Measurements from ENCODE around the gene PRM3. TPM values are rescaled to one million over a fixed set of nuclear protein-coding genes. Genes with fewer than 3 reads are reported as not detected.

PRM3 gene
- total RNA-seq, 1 donor from 2014 or later = not detected

DNA sequence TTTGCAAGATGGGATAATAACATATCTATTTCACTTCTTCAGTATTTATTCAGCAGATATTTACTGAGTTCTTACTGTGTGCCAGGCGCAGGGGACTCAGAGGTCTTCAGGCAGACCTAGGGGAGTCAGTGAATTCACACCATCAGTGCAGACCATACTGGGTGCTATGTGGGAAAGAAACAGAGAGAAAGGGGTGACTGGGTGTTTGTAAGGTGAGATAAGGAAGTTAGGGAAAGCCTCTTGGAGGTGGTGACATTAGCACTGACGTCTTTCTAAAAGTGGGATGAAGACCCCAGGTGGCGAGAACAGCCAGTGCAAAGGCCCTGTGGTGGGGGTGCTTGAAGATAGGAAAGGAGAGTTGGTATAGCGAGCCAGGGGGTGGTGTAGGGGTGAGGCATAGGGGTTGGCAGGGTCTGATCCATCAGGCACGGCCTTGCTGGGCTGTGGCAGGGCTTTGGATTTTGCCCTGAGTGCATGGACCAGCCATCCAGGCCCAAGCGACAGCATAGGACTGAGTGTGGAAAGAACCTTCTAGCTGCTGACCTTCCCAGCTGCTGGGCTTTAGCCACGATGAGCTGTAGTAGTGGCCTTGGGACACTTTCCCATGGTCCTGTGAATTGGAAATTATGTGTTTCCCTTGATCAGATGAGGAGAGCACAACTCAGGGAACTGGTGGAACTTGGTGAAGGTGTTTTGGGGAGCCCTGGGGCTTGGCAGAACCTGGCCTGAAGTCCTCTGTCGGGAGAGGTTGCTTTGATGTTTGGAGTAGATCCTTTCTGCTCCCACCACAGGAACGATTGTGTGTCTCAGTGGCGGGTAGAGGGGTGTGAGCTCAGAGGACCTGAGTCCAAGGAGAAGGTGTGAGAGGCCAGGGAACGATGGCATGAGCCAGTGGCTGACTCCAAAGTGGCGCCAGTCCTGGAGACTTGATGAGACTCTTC lies 13.5 kb downstream of the PRM3 start:
- peak; percentile 57 for DNase-seq (ENCODE audit: low spot score)
- no peak for ATAC-seq

DNA sequence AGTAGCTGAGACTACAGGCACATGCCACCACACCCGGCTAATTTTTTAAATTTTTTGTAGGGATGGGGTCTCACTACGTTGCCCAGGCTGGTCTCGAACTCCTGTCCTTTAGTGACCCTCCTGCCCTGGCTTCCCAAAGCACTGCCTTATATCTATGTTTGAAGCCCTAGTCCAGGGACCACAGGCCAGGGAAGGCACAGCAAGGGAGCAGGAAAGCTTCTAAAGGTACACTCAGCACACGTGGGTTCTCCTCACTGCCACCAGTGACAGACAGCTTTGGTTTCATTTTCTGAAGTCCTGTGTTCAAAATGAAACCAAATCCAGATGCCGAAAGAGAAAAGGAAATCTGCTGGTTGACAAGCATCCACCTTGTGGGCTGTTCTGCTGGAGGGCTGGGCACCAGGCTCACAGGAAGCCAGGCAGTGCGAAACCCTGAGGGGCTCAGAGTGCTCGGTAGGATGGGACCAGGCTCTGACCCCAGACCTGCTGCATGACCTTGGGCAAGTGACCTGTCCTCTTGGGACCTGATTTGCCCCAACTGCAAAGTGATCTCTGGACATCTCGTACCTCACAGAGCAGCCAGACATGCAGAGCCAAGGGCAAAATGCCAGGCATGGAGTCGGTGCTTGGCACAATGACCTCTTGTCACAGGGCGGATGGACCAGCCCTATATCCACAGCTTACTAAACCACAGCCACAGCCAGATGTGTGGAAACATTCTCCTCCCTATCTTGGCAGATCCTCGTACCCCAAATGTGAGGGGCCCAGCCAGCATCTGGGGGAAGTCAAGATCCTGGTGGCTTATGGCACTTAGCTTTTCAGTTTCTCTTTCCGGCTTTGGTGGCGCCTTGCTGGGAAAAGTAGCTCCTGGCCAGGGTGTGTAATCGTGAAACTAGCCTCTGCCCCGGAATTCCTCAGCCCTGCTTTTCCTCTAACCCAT lies 14.6 kb downstream of the PRM3 start:
- DNase-seq (ENCODE audit: low spot score) = peak; percentile 94

DNA sequence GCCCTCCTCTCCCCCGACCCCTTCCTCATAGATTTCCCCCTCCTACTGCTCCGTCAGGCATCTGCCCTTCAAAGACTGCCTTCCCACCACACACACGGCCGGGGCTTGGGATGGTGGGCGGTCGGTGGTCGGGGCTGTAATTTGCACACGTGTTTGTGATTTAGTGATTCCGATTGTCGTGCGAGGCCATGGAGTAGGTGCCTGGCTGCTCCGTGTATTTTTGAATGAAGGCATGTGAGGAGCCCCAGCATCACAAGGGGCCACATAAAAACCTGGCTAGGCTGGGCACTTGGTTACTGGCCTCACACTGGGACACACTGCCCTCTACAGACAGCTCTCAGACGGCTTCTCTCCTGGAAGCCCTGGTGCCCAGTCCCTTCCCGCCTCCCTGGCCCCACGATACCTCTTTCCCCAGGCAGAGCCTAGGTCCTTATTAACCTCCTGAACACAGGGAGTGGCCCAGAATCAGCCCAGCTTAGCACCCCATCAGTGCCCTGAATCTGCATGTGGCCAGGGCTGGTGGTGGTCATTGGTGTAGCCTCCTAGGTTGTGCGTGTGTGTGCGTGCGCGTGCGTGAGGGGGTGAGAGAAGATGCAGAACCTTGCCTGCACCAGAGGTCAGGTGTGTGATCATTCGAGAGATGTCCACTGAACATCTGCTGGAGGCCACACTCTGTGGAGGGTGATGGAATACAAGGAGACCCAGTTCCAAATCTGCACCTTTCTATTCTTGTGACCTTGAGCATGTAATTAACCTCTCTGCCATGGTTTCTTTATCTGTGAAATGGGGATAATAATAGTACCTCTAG lies 16.1 kb downstream of the PRM3 start:
- peak; percentile 75 for DNase-seq (ENCODE audit: low spot score)
- ATAC-seq = peak; percentile 52

More for the DNA sequence above, 14.6 kb downstream of the PRM3 start:
- peak; percentile 44 for ATAC-seq

DNA sequence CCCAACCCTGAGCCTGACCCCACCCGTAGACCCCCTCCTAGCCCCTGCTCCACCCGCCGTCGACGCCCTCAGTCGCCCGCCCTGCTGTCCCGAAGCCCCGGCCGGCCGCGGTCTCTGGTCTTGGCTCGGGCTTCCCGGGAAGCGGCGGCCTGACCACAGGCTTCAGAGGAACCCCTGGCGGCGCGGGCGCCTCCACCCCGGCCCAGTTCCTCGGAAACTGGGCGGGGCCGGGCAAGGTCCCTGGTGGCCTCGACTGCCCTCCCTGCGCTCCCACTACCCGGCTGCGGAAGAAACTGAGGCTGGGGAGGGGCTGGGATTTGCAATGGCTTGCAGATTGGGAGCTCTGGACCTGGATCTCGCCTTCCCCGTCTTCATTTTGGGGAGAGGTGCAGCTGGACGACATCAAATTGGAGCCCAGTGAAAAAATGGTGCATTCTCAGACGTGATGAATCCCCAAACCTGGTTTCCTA lies 16.7 kb downstream of the PRM3 start:
- peak; percentile 33 for ATAC-seq
- peak; percentile 72 for DNase-seq (ENCODE audit: low spot score)

DNA sequence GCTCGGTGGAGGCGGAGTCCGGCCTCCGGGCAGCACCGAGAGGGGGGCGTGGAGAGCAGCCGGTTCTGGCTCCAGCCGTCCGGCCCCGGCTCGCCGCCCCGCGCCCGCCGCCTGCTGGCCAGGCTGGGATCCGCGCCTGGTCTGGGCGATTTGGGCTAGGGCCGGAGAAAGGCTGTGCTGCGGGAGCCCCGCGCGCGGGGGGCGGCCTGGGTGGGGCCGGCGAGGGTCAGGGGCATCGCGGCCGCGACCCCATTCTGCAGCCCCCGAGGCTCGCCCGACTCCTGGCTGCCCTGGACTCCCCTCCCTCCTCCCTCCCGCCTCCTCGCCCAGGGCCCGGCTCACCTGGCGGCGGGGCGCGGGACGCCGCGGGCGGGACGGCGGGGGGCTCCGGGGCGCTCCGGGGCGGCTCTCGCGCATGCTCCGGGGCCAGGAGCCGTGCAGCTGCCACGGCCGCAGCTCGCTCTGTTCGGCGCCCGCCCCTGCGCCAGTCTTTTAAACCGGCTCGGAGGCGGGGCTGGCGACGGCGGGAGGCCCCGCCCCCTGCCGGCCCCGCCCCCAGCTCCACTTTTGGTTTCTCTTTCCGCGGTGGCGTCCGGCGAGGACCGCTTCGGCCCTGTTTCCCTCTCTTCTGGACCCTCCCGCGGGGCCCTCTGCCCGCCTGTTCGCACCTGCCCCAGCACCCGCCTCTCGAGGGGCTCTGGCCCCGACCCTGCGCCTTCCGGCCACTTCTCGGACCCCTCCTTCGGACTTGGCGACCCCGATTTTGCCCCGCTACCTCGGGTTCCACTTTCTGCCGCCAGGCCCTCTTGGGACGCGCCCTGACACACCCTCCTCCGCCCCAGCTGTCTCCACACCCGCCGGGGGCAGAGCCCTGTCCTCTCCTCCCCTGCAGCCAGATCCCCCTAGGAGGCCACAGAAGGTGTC lies 17.4 kb downstream of the PRM3 start, which contains the start of gene SOCS1:
Gene SOCS1 (minus strand): TSS at position 468 of the 924 bp plus-strand sequence. CDS start 726 bp downstream, outside the sequence.
- DNase-seq (ENCODE audit: low spot score) (peak; percentile 90), ATAC-seq (peak; percentile 75)

DNA sequence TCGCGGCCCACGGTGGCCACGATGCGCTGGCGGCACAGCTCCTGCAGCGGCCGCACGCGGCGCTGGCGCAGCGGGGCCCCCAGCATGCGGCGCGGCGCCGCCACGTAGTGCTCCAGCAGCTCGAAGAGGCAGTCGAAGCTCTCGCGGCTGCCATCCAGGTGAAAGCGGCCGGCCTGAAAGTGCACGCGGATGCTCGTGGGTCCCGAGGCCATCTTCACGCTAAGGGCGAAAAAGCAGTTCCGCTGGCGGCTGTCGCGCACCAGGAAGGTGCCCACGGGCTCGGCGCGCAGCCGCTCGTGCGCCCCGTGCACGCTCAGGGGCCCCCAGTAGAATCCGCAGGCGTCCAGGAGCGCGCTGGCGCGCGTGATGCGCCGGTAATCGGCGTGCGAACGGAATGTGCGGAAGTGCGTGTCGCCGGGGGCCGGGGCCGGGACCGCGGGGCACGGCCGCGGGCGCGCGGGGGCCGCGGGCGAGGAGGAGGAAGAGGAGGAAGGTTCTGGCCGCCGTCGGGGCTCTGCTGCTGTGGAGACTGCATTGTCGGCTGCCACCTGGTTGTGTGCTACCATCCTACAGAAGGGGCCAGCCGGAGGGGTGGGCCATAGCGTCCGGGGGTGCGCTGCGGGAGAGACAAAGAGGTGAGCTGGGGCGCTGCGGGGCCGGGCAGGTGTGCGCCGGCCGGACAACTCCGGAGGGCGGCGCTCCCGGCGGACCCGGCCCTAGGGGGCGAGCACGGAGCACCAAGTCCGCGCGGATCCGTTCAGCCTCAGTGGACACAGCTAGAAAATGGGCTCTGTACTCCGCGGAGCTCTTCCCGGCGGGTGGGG lies 18.3 kb downstream of the PRM3 start:
- ATAC-seq = no peak

DNA sequence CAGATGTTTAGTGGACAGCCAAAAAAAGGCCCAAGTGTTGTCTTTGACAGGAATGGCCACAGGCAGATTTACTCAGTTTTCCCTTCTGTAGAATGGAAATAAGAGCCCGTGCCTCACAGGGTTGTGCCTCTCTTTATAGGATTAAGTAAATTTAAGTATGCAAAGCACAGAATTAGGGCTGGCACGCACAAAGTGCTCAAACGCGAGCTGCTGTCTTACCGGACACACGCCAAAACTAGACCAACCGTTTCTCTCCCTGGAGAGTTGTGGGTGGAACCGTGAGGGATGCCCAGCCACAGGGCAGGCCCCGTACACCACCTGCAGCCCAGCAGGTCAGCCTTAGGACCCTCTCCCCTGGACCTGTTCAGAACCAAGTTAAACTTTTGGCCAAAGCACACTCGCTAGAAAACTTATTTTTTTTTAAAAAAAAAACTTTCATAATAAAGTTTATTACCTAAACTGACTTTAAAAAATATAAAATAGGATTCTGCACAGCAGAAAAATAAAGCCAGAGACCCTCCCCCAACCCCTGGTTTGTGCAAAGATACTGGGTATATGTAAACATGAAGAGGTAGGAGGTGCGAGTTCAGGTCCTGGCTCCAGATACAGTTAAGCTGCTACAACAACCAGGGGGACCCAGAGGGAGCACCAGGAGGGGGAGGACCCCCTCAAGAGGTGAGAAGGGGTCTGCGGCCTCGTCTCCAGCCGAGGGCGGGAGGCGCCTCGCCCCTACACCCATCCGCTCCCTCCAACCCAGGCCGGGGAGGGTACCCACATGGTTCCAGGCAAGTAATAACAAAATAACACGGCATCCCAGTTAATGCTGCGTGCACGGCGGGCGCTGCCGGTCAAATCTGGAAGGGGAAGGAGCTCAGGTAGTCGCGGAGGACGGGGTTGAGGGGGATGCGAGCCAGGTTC lies 19.2 kb downstream of the PRM3 start:
- no peak for DNase-seq (ENCODE audit: low spot score)

More for the DNA sequence above, 18.3 kb downstream of the PRM3 start:
- DNase-seq (ENCODE audit: low spot score) = peak; percentile 55

DNA sequence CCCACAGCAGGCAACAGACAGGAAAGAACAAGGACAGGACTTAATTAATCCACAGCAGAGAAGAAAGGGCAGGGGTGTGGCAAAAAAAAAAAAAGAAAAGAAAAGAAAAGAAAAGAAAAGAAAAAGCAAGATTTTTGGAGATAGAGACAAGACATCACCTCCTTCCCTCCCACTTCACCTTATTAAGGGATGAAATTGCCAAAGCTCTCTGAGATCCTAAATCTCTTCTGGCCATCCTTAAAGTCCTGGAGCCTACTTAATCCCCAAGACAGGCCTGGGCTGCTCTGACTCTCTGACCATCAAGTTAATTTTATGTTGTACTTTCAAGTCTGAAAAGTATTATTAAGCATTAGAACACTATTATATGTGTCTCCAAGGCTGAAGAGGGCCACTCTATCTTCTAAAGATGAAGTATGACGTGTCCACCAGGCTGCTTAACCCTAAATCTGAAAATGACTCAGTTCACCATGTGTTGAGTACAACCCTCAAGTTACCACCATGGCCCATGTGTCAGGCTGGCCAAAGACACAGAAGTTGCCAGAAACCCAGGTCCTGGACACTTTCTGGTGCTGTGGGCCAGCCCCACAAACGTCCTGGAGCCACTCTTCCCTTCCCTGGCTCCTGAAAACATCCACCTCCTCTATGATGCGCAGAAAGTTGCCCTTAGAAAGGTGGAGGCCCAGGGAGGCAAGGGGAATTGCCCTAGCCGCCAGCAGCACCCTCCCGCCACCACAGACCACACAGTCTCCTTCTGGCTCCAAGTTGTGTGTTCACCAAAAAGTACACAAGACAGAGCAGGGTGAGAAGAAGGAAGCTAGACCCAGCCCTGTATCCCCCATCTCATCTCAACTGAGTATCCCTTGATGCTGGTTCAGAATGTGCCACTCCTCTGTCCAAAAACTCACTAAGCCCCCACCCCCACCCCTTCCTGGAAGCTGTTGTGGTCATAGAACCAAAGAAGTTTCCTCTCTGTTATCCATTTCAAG lies 20.1 kb downstream of the PRM3 start:
- ATAC-seq = no peak

More for the DNA sequence above, 19.2 kb downstream of the PRM3 start:
- no peak for ATAC-seq

DNA sequence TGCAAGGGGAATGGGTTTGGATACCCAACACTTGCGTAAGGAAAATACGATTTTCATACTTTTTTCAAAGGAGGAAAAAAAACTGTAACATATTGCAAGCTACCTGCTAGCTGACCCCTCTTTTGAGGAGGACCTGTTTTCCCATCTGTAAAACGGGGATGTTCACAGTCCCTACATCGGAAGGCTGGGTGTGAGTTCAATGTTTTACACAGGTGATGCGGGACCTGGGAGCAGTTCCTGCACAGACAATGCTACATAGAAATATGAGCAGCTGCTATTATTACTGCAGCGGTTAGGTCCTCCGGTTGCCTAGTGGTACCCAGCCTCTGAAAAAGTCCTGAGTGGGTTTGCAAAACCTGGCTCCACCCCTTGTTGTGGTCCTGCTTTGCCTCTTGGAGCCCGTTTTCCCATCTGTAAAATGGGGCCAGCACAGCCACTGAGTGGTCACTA lies 20.9 kb downstream of the PRM3 start:
- no peak for ATAC-seq
- DNase-seq (ENCODE audit: low spot score) = no peak

More for the DNA sequence above, 20.1 kb downstream of the PRM3 start:
- no peak for DNase-seq (ENCODE audit: low spot score)

DNA sequence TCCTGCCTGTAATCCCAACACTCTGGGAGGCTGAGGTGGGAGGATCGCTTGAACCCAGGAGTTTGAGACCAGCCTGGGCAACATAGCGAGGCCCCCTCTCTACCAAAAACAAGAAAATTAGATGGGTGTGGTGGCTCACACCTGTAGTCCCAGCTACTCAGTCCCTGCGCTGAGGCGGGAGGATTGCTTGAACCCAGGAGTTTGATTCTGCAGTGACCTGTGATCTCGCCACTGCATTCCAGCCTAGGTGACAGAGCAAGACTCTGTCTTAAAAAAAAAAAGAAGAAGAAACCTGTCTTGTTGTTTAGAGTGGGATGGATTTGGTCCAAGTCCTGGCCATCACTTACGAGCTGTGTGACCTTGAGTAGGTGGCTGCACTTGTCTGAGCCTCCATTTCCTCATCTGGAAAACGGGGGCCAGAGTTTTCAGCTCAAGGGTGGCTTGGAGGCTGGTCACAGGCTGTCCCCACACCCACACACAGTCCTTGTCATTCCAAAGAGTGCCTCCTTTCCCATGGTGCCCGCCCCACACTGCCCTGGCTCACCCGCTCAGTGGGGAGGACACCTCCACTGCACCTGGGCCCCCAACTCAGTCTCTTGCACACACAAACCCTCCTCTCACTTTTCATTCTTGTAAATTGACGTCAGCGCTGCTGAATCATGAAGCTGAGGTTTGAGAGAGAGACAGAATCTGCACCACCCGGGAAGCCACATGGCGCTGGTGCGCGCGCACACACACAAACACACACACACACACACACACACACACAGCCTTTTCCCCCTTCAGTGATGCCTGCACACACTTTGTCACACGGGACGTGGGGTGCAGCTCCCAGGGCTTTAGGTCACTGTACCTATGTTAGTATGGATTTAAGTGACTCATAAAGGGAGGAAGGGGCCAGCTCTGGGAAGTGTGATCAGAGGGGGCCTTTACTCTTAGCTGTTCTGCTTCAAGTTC lies 21.6 kb downstream of the PRM3 start:
- no peak for DNase-seq (ENCODE audit: low spot score)
- no peak for ATAC-seq

DNA sequence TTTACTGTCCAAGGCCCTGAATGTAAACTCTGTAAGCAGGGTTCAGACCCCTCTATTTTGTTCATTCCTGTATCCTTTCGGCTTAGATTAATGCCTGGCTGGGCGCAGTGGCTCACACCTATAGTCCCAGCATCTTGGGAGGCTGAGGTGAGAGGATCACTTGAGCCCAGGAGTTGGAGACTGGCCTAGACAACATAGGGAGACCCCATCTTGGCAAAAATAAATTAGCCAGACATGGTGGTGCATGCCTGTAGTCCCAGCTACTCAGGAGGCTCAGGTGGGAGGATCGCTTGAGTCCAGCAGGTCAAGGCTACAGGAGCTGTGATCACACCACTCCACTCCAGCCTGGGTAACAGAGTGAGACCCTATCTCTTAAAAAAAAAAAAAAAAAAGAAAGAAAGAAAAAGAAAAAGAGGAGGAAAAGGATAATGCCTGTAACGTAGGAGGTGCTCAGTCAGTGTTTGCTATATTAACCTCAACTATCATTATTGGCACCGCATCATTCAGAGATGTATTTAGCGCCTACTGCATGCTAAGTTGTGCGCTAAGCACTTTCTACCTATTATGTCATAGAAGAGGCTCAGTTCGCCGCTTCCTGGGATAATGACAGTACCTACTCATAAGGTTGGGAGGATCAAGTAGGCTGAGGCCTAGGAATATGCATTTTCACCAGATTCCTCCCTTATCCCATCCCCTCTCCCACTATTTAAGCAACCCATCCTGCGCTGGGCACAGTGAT lies 22.5 kb downstream of the PRM3 start:
- ATAC-seq = no peak
- no peak for DNase-seq (ENCODE audit: low spot score)

DNA sequence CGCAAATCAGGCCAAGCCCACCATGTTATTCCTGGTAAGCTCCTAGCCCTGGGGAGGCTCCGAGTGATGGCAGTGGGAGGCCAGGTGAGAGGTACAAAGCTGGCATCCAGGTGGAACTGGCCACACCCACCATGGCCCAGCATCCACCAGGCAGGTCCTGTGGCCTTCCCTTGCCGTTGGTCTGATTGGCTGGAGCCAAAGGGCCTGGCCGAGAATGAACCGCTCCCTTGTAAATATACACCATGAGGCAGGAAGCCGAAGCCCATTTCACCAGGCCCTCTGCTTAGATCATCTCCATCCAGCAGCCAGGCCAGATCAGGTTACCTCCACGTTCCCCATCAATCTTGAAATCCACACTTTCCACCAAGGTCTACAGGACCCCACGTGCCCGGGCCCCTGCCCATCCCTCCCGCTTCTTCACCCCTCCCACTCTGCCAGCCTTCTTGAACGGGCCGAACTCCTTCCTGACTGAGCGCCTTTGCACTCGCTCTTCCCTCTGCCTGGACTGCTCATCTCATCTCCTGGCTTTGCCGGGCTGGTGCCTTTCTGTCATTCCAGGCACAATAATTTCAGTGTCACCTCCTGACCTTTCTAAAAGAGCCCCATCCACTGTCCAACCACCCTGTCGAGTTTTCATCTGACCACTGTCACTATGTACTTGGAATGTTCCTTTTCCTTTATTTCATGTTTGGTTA lies 23.2 kb downstream of the PRM3 start:
- DNase-seq (ENCODE audit: low spot score) = no peak
- ATAC-seq = no peak

All from left lobe of liver (tissue), 2 donors.